DOHH2 (cell line): ENCODE measurements around the gene SH3RF3.

Experiments
- EZH2phosphoT487 ChIP-seq: fragments of 200-600 bp; sonication (generic); IDR thresholded peaks from 2 replicates; pipeline ENCODE4 v1.6.1; 2017; ENCODE audit warnings: borderline replicate concordance, mild to moderate bottlenecking, antibody characterized with exemption, low read length, moderate library complexity, mixed read lengths
- TF ChIP-seq, protein P1 (sequence below): fragments of 200-600 bp; sonication (generic); IDR thresholded peaks from one replicate; pipeline ENCODE4 v1.5.1; 2014; ENCODE audit warnings: antibody characterized with exemption, mild to moderate bottlenecking, low read depth, low read length; ENCODE audit not compliant: poor library complexity, severe bottlenecking

GRCh38 chr2:109497911-109498870 lies 369.2 kb downstream of the SH3RF3 start:
- TF ChIP-seq, protein P1, sequence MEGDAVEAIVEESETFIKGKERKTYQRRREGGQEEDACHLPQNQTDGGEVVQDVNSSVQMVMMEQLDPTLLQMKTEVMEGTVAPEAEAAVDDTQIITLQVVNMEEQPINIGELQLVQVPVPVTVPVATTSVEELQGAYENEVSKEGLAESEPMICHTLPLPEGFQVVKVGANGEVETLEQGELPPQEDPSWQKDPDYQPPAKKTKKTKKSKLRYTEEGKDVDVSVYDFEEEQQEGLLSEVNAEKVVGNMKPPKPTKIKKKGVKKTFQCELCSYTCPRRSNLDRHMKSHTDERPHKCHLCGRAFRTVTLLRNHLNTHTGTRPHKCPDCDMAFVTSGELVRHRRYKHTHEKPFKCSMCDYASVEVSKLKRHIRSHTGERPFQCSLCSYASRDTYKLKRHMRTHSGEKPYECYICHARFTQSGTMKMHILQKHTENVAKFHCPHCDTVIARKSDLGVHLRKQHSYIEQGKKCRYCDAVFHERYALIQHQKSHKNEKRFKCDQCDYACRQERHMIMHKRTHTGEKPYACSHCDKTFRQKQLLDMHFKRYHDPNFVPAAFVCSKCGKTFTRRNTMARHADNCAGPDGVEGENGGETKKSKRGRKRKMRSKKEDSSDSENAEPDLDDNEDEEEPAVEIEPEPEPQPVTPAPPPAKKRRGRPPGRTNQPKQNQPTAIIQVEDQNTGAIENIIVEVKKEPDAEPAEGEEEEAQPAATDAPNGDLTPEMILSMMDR = no peak
- no peak for TF ChIP-seq EZH2phosphoT487
